ENCODE data around the gene KRT4. TPM values are rescaled to one million over a fixed set of nuclear protein-coding genes. Genes with fewer than 3 reads are reported as not detected.

Gene KRT4
- total and polyA plus RNA-seq, 3 donors from 2014 or later = 0.19 TPM; not detected in 2

DNA sequence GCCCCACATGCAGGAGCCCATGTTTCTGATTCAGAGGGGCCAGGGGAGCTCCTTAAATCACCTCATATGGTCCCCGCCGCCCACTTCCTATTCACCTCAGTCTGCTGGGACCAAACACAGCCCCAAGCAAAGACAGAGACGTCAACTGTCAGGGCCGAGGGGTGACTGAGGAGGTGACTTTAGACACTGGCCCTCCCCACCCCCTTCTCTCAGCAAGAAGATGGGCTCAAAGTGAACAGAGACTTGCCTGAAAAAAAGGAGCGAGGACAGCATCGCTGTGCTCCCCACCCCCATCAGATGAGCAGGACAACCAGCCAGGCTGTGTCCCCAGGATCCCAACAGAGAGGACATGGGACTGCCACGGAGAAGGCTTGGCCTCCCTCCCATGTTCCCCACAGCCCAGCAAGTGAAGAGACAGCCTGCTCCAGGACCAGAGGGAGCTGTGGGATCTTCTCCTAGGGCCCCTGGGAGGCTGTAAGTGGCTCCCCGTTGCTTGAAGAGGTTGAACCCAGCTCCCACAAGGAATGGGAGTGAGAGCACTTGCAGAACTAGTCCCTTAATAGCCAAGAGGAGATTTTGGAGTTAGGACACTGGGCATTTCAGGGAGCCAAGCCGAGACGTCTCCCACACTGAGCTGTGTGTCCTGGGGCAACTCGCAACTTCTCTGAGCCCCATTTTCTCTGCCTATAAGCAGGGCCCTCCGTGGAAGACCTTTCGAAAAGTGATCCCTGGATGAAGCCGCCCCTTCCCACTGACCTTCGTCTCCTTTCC, 21.5 kb upstream of the KRT4 start:
- 81 to 83% methylated on average over 12 to 15 of the region's 15 CpGs for WGBS, 2 donors
- TF ChIP-seq POLR2A (IDR thresholded peaks at IDR 0.05) = no peak
- TF ChIP-seq, protein P1, sequence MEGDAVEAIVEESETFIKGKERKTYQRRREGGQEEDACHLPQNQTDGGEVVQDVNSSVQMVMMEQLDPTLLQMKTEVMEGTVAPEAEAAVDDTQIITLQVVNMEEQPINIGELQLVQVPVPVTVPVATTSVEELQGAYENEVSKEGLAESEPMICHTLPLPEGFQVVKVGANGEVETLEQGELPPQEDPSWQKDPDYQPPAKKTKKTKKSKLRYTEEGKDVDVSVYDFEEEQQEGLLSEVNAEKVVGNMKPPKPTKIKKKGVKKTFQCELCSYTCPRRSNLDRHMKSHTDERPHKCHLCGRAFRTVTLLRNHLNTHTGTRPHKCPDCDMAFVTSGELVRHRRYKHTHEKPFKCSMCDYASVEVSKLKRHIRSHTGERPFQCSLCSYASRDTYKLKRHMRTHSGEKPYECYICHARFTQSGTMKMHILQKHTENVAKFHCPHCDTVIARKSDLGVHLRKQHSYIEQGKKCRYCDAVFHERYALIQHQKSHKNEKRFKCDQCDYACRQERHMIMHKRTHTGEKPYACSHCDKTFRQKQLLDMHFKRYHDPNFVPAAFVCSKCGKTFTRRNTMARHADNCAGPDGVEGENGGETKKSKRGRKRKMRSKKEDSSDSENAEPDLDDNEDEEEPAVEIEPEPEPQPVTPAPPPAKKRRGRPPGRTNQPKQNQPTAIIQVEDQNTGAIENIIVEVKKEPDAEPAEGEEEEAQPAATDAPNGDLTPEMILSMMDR (IDR thresholded peaks at IDR 0.05) = no peak
- Histone ChIP-seq H3K36me3 (ENCODE audit: low read depth, missing control alignments) (no peaks in the 10 kb centered on the region), H3K4me1 (no peaks in the 10 kb centered on the region), H3K4me3 (no peak overlapping the region), H3K27ac (no peak overlapping the region), H3K9me3 (no peaks in the 10 kb centered on the region), H3K27me3 (no peaks in the 10 kb centered on the region)
- no peak for DNase-seq
- intact Hi-C loops (cut with DNase I; ENCODE audit: low total_unique reads) = no loop called here

DNA sequence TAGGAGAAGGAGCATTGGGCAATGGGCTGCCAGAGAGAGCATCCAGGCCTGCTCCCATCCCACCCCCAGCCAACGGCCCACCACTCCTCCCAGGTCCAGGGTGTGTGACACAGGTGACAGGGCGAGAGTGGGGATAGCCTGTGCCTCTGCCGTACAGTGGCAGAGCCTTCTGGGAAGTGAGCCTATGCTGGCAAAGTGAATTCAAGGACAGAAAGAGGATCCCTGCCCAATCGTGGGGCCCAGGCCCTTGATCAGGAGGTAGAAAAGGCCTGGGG, 20.7 kb upstream of the KRT4 start:
- H3K9me3 ChIP-seq = no peaks in the 10 kb centered on the region
- no peaks in the 10 kb centered on the region for H3K4me1 ChIP-seq
- H3K36me3 ChIP-seq (ENCODE audit: low read depth, missing control alignments) = no peaks in the 10 kb centered on the region
- intact Hi-C loops (cut with DNase I; ENCODE audit: low total_unique reads) = no loop called here
- WGBS, 2 donors = 60 to 79% methylated on average over 2 to 4 of the region's 4 CpGs
- no peaks in the 10 kb centered on the region for H3K27me3 ChIP-seq
- no peak for DNase-seq
- H3K4me3 ChIP-seq = no peak overlapping the region
- TF ChIP-seq POLR2A (IDR thresholded peaks at IDR 0.05) = no peak
- TF ChIP-seq, protein P1 (IDR thresholded peaks at IDR 0.05) = no peak
- no peak overlapping the region for H3K27ac ChIP-seq

DNA sequence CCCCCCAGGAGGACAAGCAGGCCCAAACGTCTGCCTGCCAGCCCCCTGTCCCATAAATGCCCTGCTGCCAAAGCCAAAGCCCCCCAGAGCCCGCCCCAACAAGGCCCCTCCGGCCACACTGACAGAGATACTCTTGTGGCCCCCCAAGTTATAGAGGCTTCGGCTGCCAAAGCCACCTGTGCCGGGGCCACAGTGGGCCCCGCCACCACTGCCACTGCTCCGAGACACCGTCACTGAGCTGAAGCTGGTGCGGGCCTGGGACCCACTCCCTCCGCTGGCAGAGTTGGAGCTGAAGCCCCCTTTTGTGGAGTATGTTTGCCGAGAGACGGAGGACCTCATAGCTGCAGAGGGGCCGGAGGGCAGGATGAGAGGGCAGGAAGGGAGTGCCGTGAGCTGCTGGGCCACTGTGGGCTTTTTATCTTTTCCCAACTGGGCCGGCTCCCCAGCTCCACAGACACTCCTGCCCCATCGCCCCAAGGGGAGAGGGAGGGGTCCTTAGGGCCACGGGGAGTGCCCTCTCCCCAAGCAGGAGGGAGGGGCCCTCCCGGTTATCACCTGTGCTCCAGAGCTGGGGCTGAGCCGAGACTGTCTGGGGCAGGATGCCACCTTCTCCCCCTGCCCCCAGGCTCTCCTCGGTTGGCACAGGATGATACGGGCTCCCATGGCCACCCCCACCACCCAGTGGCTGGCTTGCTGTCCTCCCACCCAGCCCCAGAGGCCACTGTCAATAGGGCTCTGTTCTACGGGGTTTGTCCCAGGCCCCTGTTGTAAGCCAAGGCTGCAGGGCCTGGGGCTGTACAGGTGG, 20.2 kb upstream of the KRT4 start, which contains the start of gene KRT79:
Gene KRT79 (minus strand): TSS at position 390 of the 805 bp plus-strand sequence. CDS start 51 bp downstream, at position 339.
- Histone ChIP-seq H3K4me1 (no peaks in the 10 kb centered on the region), H3K27me3 (no peaks in the 10 kb centered on the region), H3K36me3 (ENCODE audit: low read depth, missing control alignments) (no peaks in the 10 kb centered on the region), H3K9me3 (no peaks in the 10 kb centered on the region), H3K27ac (no peak within 1 kb of the TSS), H3K4me3 (no peak within 1 kb of the TSS)
- 84 to 92% methylated on average over 8 to 22 of the region's 22 CpGs for WGBS, 2 donors
- TF ChIP-seq, protein P1 (IDR thresholded peaks at IDR 0.05) = no peak
- no peak for TF ChIP-seq POLR2A (IDR thresholded peaks at IDR 0.05)
- DNase-seq = no peak
- intact Hi-C loops (cut with DNase I; ENCODE audit: low total_unique reads) = no loop called here

DNA sequence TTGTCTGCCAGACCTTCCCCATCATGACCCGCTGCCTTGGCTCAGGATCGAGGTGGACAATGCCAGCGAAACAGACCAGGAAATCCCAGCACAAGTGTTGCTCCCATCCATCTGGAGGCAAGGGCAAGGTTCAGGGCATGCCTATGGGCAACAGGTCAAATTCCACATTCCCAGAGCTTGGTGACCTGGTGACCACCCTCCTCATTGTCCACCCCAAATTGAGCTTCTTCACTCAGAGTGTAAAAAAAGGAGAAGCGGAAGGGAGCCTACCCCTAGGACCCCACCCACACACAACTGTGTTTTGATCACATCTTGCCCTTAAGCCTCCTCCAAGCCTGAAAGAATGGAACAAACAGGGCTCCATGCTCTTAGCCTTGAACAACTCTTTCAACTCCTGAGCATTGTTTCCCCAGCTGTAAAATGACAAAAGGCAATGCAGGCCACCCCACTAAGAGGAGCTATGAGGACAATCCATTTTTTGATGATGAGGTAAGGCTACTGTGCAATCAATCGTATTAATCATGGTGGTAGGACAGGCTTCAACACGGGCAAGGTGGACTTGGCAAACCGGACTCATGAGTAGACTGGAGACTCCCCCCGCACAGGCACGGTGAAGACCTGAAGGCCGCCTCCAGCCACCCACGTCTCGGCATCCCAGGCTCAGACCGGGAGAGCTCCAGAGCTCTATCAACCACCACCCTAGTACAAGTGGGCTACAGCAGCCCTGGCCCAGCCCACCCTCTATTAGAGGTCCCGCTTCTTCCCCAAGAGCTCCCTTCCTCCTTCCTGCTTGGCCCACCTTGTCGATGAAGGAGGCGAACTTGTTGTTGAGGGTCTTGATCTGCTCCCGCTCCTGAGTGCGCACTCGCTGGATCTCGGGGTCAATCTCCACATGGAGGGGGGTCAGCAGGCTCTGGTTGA, 19.3 kb upstream of the KRT4 start:
- intact Hi-C loops (cut with DNase I; ENCODE audit: low total_unique reads) = no loop called here

More for the DNA sequence above, 19.3 kb upstream of the KRT4 start:
- Histone ChIP-seq H3K4me3 (no peak overlapping the region), H3K4me1 (no peaks in the 10 kb centered on the region), H3K27me3 (no peaks in the 10 kb centered on the region), H3K36me3 (ENCODE audit: low read depth, missing control alignments) (no peaks in the 10 kb centered on the region), H3K9me3 (no peaks in the 10 kb centered on the region), H3K27ac (no peak overlapping the region)
- TF ChIP-seq POLR2A (IDR thresholded peaks at IDR 0.05) = no peak
- TF ChIP-seq, protein P1 (IDR thresholded peaks at IDR 0.05) = no peak
- no peak for DNase-seq
- WGBS, 2 donors = 95 to 97% methylated on average over 13 to 20 of the region's 20 CpGs

Data from testis (tissue), 3 donors.